ENCODE results near the gene NUCB1.
"Not testable (repeated sequence)": the region's sequence is repeated elsewhere in the genome, so short reads cannot be mapped to it uniquely, and the experiment has no call there.

The NUCB1 gene

DNA sequence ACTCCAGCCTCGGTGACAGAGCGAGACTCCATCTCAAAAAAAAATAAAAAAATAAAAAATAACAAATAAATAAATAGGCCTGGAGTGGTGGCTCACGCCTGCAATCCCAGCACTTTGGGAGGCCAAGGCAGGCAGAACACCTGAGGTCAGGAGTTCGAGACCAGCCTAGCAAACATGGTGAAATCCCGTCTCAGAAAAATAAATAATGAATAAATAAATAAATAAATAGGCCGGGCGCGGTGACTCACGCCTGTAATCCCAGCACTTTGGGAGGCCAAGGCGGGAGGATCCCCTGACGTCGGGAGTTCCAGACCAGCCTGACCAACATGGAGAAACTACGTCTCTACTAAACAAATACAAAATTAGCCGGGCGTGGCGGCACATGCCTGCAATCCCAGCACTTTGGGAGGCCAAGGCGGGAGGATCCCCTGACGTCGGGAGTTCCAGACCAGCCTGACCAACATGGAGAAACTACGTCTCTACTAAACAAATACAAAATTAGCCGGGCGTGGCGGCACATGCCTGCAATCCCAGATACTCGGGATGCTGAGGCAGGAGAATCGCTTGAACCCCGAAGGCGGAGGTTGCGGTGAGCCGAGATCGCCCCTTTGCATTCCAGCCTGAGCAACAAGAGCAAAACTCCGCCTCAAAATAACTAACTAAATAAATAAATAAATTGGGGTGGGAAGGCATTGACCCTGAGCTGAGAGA lies 28.5 kb upstream of the NUCB1 start:
- peak overlapping the region; percentile 99 for H3K4me3 Mint-ChIP-seq
- H3K27ac Mint-ChIP-seq: peak overlapping the region; percentile 94
- H3K4me1 Mint-ChIP-seq (ENCODE audit: low read depth): peaks cover 51% of the 10 kb centered on the region
- H3K36me3 Mint-ChIP-seq (ENCODE audit: low read depth): peaks cover 44% of the 10 kb centered on the region
- H3K27me3 Mint-ChIP-seq, H3K9me3 Mint-ChIP-seq: not testable (repeated sequence)

DNA sequence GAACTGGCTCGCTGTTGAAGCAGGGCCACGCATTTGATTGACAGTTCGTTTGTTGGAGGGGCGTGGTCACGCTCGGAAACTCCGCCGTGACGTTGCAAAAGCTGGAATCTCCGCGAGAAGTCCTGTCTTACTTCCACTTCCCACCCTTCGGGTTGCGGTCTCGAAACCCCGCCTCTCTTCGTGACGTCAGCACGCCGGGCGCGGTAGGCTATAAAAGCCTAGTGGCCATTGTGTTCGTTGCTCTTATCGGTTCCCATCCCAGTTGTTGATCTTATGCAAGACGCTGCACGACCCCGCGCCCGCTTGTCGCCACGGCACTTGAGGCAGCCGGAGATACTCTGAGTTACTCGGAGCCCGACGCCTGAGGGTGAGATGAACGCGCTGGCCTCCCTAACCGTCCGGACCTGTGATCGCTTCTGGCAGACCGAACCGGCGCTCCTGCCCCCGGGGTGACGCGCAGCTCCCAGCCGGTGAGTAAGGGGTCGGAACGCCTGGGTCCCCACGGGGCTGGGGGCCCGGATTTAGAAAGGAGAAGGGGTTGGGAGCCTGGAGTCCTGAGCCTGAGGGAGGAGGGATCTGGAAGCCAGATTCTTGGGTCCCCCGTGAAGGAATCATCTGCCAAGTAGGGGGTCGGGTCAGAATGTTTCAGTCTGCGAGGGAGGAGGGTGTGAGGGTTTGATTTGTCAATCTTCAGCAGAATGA lies 27.8 kb upstream of the NUCB1 start, which contains the start of gene PPP1R15A:
PPP1R15A (plus strand) TSS at position 240 of the 702 bp plus-strand sequence. CDS start 813 bp downstream, outside the sequence.
- no peaks in the 10 kb centered on the region for H3K9me3 Mint-ChIP-seq
- peak within 1 kb of the TSS; percentile 99 for H3K4me3 Mint-ChIP-seq
- H3K36me3 Mint-ChIP-seq (ENCODE audit: low read depth): peaks cover 46% of the 10 kb centered on the region
- peaks cover 53% of the 10 kb centered on the region for H3K4me1 Mint-ChIP-seq (ENCODE audit: low read depth)
- no peaks in the 10 kb centered on the region for H3K27me3 Mint-ChIP-seq
- H3K27ac Mint-ChIP-seq: peak within 1 kb of the TSS; percentile 94

DNA sequence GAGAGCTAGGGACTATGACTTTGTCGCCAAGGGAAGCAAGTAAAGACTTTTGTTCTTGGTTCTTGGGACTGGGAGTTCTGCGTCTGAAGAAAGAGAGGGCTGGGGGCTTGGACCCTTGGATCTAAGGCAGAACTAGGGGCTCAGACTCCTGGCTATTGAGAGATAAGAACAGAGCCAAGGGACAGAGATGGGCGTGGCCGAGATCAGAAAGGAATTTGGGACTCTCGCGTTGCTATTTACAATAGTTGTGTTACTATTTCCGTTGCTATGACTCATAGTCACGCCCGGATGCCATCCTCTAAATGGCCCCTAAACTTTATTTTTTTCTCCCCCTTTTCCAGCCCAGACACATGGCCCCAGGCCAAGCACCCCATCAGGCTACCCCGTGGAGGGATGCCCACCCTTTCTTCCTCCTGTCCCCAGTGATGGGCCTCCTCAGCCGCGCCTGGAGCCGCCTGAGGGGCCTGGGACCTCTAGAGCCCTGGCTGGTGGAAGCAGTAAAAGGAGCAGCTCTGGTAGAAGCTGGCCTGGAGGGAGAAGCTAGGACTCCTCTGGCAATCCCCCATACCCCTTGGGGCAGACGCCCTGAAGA lies 27.1 kb upstream of the NUCB1 start:
- peak overlapping the region; percentile 99 for H3K4me3 Mint-ChIP-seq
- H3K4me1 Mint-ChIP-seq (ENCODE audit: low read depth): peaks cover 59% of the 10 kb centered on the region
- no peaks in the 10 kb centered on the region for H3K9me3 Mint-ChIP-seq
- peak overlapping the region; percentile 94 for H3K27ac Mint-ChIP-seq
- H3K27me3 Mint-ChIP-seq: no peaks in the 10 kb centered on the region
- peaks cover 53% of the 10 kb centered on the region for H3K36me3 Mint-ChIP-seq (ENCODE audit: low read depth)

DNA sequence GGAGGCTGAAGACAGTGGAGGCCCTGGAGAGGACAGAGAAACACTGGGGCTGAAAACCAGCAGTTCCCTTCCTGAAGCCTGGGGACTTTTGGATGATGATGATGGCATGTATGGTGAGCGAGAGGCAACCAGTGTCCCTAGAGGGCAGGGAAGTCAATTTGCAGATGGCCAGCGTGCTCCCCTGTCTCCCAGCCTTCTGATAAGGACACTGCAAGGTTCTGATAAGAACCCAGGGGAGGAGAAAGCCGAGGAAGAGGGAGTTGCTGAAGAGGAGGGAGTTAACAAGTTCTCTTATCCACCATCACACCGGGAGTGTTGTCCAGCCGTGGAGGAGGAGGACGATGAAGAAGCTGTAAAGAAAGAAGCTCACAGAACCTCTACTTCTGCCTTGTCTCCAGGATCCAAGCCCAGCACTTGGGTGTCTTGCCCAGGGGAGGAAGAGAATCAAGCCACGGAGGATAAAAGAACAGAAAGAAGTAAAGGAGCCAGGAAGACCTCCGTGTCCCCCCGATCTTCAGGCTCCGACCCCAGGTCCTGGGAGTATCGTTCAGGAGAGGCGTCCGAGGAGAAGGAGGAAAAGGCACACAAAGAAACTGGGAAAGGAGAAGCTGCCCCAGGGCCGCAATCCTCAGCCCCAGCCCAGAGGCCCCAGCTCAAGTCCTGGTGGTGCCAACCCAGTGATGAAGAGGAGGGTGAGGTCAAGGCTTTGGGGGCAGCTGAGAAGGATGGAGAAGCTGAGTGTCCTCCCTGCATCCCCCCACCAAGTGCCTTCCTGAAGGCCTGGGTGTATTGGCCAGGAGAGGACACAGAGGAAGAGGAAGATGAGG lies 26.4 kb upstream of the NUCB1 start:
- H3K9me3 Mint-ChIP-seq: no peaks in the 10 kb centered on the region
- peak overlapping the region; percentile 99 for H3K4me3 Mint-ChIP-seq
- H3K27me3 Mint-ChIP-seq: no peaks in the 10 kb centered on the region
- H3K27ac Mint-ChIP-seq: peak overlapping the region; percentile 94
- H3K36me3 Mint-ChIP-seq (ENCODE audit: low read depth): peaks cover 60% of the 10 kb centered on the region
- H3K4me1 Mint-ChIP-seq (ENCODE audit: low read depth): peaks cover 62% of the 10 kb centered on the region

DNA sequence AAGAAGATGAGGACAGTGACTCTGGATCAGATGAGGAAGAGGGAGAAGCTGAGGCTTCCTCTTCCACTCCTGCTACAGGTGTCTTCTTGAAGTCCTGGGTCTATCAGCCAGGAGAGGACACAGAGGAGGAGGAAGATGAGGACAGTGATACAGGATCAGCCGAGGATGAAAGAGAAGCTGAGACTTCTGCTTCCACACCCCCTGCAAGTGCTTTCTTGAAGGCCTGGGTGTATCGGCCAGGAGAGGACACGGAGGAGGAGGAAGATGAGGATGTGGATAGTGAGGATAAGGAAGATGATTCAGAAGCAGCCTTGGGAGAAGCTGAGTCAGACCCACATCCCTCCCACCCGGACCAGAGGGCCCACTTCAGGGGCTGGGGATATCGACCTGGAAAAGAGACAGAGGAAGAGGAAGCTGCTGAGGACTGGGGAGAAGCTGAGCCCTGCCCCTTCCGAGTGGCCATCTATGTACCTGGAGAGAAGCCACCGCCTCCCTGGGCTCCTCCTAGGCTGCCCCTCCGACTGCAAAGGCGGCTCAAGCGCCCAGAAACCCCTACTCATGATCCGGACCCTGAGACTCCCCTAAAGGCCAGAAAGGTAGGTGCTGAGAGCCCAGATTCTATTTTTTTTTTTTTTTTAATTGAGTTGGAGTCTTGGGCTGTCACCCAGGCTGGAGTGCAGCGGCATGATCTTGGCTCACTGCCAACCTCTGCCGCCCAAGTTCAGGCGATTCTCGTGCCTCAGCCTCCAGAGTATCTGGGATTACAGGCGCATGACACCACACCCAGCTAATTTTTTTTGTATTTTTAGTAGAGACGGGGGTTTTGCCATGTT lies 25.6 kb upstream of the NUCB1 start:
- Mint-ChIP-seq H3K36me3 (ENCODE audit: low read depth) (peaks cover 62% of the 10 kb centered on the region), H3K4me1 (ENCODE audit: low read depth) (peaks cover 60% of the 10 kb centered on the region), H3K9me3 (no peaks in the 10 kb centered on the region)

DNA sequence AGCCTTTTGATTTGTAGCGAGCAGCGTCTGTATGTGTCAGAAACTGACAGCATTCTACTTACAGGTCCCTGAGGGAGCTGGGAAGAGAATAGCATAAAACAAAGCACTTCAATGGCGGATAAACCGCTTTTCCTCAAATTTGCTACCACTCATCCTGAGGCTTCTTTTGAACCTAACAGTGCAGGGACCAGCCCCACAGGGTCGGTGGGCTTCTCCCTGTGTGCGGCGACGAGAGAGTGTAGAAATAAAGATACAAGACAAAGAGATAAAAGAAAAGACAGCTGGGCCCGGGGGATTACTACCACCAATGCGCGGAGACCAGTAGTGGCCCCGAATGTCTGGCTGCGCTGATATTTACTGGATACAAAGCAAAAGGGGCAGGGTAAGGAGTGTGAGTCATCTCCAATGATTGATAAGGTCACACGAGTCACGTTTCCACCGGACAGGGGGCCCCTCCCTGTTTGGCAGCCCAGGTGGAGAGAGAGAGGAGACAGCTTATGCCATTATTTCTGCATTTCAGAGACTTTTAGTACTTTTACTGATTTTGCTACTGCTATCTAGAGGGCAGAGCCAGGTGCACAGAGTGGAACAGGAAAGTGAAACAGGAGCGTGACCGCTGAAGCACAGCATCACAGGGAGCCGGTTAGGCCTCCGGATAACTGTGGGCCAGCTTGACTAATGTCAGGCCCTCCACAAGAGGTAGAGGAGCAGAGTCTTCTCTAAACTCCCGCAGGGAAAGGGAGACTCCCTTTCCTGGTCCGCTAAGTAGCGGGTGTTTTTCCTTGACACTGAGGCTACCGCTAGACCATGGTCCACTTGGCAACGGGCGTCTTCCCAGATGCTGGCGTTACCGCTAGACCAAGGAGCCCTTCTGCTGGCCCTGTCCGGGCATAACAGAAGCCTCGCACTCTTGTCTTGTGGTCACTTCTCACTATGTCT lies 23.8 kb upstream of the NUCB1 start:
- not testable (repeated sequence) for H3K9me3 Mint-ChIP-seq, H3K27me3 Mint-ChIP-seq
- Mint-ChIP-seq H3K27ac (peak overlapping the region; percentile 94), H3K36me3 (ENCODE audit: low read depth) (peaks cover 62% of the 10 kb centered on the region), H3K4me3 (peak overlapping the region; percentile 99), H3K4me1 (ENCODE audit: low read depth) (peaks cover 60% of the 10 kb centered on the region)

More for the DNA sequence above, 25.6 kb upstream of the NUCB1 start:
- Mint-ChIP-seq H3K4me3 (peak overlapping the region; percentile 99), H3K27ac (peak overlapping the region; percentile 94), H3K27me3 (no peaks in the 10 kb centered on the region)

DNA sequence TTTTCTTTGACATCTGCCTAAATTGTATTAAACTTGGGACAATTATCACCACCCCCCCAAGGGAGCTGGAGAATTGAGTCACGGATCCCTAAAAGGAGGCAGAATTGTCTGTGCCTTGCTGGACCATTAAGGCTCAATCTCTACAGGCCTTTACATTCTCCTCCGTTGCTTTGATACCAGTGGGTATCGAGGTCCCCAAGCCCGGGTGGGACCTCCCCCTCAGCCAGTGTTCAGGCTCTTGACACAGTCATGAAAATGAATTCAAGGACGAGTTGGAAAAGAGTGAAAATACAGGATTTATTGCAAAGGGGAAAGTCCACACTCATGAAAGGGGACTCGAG lies 22.3 kb upstream of the NUCB1 start:
- peaks cover 53% of the 10 kb centered on the region for H3K4me1 Mint-ChIP-seq (ENCODE audit: low read depth)
- H3K27ac Mint-ChIP-seq: no peak overlapping the region
- H3K4me3 Mint-ChIP-seq: no peak overlapping the region
- H3K36me3 Mint-ChIP-seq (ENCODE audit: low read depth): peaks cover 56% of the 10 kb centered on the region
- H3K9me3 Mint-ChIP-seq: no peaks in the 10 kb centered on the region
- H3K27me3 Mint-ChIP-seq: no peaks in the 10 kb centered on the region

DNA sequence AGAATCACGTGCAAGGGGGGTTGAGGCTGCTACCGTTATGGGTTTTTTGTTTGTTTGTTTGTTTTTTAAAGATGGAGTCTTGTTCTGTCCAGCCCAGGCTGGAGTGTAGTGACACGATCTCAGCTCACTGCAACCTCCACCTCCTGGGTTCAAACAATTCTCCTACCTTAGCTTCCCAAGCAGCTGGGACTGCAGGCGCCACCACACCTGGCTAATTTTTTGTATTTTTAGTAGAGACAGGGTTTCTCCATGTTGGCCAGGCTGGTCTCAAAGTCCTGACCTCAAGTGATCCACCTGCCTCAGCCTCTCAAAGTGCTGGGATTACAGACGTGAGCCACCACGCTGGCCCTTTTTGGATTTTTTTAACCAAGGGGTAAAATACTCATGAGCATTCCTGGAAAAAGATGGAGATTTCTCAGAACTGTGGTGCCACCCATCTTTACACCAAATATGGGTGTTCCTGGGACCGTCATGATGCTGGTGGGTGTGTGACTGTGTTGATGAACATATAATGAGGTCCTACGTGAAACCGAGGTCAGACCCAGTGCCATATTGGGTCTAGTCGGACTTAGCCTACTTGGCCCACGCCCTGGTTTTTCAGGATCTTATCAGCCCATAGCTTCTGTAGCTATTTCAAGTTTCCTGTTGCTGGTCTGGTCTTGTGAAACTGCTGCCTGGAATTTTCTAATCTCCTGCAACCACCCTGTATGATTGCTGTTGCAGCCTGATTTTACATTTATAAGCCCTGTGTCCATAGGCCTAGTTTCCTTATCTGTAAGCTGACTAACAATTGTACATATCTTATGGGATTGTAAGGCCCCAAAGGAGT lies 21.7 kb upstream of the NUCB1 start:
- H3K9me3 Mint-ChIP-seq: no peaks in the 10 kb centered on the region
- H3K36me3 Mint-ChIP-seq (ENCODE audit: low read depth): peaks cover 50% of the 10 kb centered on the region
- H3K4me3 Mint-ChIP-seq: no peak overlapping the region
- no peaks in the 10 kb centered on the region for H3K27me3 Mint-ChIP-seq
- peak overlapping the region; percentile 19 for H3K27ac Mint-ChIP-seq
- H3K4me1 Mint-ChIP-seq (ENCODE audit: low read depth): peaks cover 48% of the 10 kb centered on the region

DNA sequence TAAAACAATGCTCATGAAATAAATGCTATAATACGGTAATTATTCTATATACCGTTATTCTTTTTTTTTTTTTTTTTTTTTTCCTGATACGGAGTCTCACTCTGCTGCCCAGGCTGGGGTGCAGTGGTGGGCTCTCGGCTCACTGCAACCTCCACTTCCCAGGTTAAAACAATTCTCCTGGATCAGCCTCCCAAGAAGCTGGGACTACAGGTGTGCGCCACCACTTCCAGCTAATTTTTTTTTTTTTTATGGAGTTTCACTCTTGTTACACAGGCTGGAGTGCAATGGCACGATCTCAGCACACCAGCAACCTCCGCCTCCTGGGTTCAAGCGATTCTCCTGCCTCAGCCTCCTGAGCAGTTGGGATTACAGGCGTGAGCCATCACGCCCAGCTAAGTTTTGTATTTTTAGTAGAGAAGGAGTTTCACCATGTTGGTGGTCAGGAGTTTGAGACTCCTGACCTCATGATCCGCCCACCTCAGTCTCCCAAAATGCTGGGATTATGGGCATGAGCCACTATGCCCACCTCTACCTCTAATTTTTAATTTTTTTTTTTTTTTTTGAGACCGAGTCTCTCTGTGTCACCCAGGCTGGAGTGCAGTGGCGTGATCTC lies 21.0 kb upstream of the NUCB1 start:
- Mint-ChIP-seq H3K36me3 (ENCODE audit: low read depth) (peaks cover 43% of the 10 kb centered on the region), H3K4me1 (ENCODE audit: low read depth) (peaks cover 41% of the 10 kb centered on the region), H3K27me3 (no peaks in the 10 kb centered on the region), H3K9me3 (no peaks in the 10 kb centered on the region), H3K4me3 (no peak overlapping the region), H3K27ac (no peak overlapping the region)

DNA sequence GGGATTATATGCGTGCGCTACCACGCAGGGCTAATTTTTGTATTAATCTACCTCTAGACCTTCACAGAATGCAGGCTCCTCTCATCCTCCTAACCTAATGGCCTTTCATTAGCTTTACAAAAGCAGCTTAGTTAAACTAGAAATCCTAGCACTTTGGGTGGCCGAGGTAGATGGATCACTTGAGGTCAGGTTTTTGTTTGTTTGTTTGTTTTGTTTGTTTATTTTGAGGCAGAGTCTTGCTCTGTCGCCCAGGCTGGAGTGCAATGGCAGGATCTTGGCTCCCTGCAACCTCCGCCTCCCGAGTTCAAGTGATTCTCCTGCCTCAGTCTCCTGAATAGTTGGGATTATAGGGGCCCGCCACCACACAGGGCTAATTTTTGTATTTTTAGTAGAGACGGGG lies 20.4 kb upstream of the NUCB1 start:
- peaks cover 37% of the 10 kb centered on the region for H3K36me3 Mint-ChIP-seq (ENCODE audit: low read depth)
- H3K27ac Mint-ChIP-seq: not testable (repeated sequence)

DNA sequence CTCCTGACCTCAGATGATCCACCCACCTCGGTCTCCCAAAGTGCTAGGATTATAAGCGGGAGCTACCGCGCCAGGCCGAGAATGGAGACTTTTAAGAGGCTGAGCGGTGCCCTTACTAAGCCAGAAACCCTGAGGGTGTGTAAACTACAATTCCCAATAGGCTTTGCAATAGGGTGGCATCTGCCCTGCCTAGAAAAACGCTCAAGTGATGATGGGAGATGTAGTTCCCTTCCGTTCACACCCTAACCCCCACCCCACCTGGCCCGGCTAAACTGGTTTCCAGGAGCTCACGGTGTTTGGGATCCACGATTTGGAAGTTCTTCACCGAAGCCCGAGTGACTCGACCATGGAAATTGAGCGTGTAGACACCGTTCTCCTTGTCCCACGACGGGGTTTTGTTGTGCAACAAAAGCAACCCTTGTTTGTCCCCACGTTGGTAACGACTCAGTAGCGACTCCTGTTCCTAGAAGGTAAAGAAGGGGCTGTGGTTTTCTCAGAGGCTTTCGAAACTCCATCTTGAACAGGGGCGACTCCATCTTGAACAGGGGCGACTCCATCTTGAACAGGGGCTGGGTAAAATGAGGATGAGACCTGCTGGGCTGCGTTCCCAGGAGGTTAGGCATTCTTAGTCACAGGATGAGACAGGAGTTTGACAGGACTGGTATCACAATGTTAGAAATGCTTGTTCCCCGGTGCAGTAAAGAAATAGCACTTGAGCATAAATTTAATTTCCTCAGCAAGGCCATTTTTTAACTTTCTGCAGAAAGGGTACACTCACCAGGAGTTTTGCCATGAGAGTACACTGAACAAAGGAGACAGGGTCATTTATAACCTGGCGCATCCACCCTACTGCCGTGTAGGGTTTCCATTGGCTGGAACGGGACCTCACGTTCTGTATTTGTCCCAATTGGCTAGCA lies 18.1 kb upstream of the NUCB1 start:
- H3K9me3 Mint-ChIP-seq: no peaks in the 10 kb centered on the region
- H3K4me1 Mint-ChIP-seq (ENCODE audit: low read depth): peaks cover 16% of the 10 kb centered on the region

More for the DNA sequence above, 20.4 kb upstream of the NUCB1 start:
- not testable (repeated sequence) for H3K4me3 Mint-ChIP-seq, H3K27me3 Mint-ChIP-seq, H3K9me3 Mint-ChIP-seq
- H3K4me1 Mint-ChIP-seq (ENCODE audit: low read depth): peaks cover 35% of the 10 kb centered on the region

More for the DNA sequence above, 18.1 kb upstream of the NUCB1 start:
- Mint-ChIP-seq H3K27me3 (no peaks in the 10 kb centered on the region), H3K4me3 (no peak overlapping the region), H3K36me3 (ENCODE audit: low read depth) (peaks cover 18% of the 10 kb centered on the region), H3K27ac (no peak overlapping the region)

Measured in stimulated activated naive CD8-positive, alpha-beta T cell treated with anti-CD3 and anti-CD28 coated beads, Interleukin-15, Interleukin-2, amounts not matched to agents 100 ng/mL and 50 ng/mL, for 24 hours (primary cell).